SH-SY5Y (cell line): ENCODE measurements around the gene TRRAP.

Experiments
- GATA2 ChIP-seq: IDR thresholded peaks from 2 replicates; pipeline ENCODE4 v1.6.1; 2011; ENCODE audit warnings: mild to moderate bottlenecking, low read depth, low read length
- GATA3 ChIP-seq: IDR thresholded peaks from 2 replicates; pipeline ENCODE4 v1.6.1; 2011; ENCODE audit warnings: low read depth, mild to moderate bottlenecking, low read length, moderate library complexity

GRCh38 chr7:98913612-98914011 is 35.3 kb downstream of the TRRAP start:
- TF ChIP-seq GATA3 (no peak), GATA2 (no peak)
